Dermis microvascular lymphatic vessel endothelial cell (primary cell): ENCODE results near the gene ZC3H7B. TPM values are rescaled to one million over a fixed set of nuclear protein-coding genes. Genes with fewer than 3 reads are reported as not detected.
"Not testable (repeated sequence)": the region's sequence is repeated elsewhere in the genome, so short reads cannot be mapped to it uniquely, and the experiment has no call there.

ENCODE experiments used
- DNase-seq, 2 donors: peaks; one replicate each; pipeline versions ENCODE4 v3.0.0 to v3.0.0-alpha.2; 2010; ENCODE audit warnings: low read depth in 2 of 2
- total RNA-seq: library from RNA; depleted of rRNA; stranded (reverse); fragments of >200 nt; gene quantifications from 2 replicates; pipeline ENCODE4 v1.2.1, GENCODE V29; 2014

ZC3H7B gene
- total RNA-seq, 1 donor from 2014 or later, result 37.5 TPM

- DNase-seq, result peak; percentile 97 to 99
Measured at GRCh38 chr22:41285820-41286638, 15.3 kb upstream of the ZC3H7B start, which contains the start of gene RANGAP1. Gene RANGAP1, minus strand, starts transcription at chr22:41286187. Its CDS starts 5,143 bp downstream, at chr22:41281044.

- peak; percentile 64 to 83 for DNase-seq
Measured at GRCh38 chr22:41286639-41287091, 14.7 kb upstream of the ZC3H7B start.

GRCh38 chr22:41288245-41288946, 12.9 kb upstream of the ZC3H7B start:
- peak; percentile 75 to 87 for DNase-seq

GRCh38 chr22:41289671-41290070, 11.7 kb upstream of the ZC3H7B start:
- no peak for DNase-seq

- peak; percentile 78 to 80 for DNase-seq
Measured at GRCh38 chr22:41290262-41291221, 10.8 kb upstream of the ZC3H7B start.

GRCh38 chr22:41294816-41295215, 6.5 kb upstream of the ZC3H7B start:
- DNase-seq, result not testable (repeated sequence)

GRCh38 chr22:41296826-41297667, 4.3 kb upstream of the ZC3H7B start:
- no peak for DNase-seq

GRCh38 chr22:41300661-41301060, 664 bp upstream of the ZC3H7B start:
- no peak for DNase-seq

GRCh38 chr22:41302021-41302767, 869 bp downstream of the ZC3H7B start:
- DNase-seq, result no peak

GRCh38 chr22:41302811-41303210, 1.5 kb downstream of the ZC3H7B start:
- DNase-seq, result no peak

- peak in 1 of 2 donors; percentile 86 for DNase-seq
Measured at GRCh38 chr22:41305646-41306045, 4.3 kb downstream of the ZC3H7B start.

GRCh38 chr22:41308054-41308453, 6.7 kb downstream of the ZC3H7B start:
- DNase-seq, result no peak

GRCh38 chr22:41308544-41308947, 7.2 kb downstream of the ZC3H7B start:
- DNase-seq, result no peak

- no peak for DNase-seq
Measured at GRCh38 chr22:41310336-41310735, 9.0 kb downstream of the ZC3H7B start.

- DNase-seq, result no peak
Measured at GRCh38 chr22:41311487-41311886, 10.2 kb downstream of the ZC3H7B start.

GRCh38 chr22:41314821-41315220, 13.5 kb downstream of the ZC3H7B start:
- no peak for DNase-seq

- no peak for DNase-seq
Measured at GRCh38 chr22:41315586-41315985, 14.3 kb downstream of the ZC3H7B start.

GRCh38 chr22:41320416-41321240, 19.3 kb downstream of the ZC3H7B start:
- DNase-seq, result no peak
